Activated CD4-positive, CD25-positive, alpha-beta regulatory T cell treated with anti-CD3 and anti-CD28 coated beads, Interleukin-2, amount 50 U/mL, for 16 hours (primary cell): Measurements from ENCODE around the gene ULK4.
"Not testable (repeated sequence)": the region's sequence is repeated elsewhere in the genome, so short reads cannot be mapped to it uniquely, and the experiment has no call there.

Source experiments
- DNase-seq: peaks from one replicate; pipeline ENCODE4 v3.0.0-alpha.2; 2020; ENCODE audit warnings: low read depth, low spot score

Gene ULK4

DNA sequence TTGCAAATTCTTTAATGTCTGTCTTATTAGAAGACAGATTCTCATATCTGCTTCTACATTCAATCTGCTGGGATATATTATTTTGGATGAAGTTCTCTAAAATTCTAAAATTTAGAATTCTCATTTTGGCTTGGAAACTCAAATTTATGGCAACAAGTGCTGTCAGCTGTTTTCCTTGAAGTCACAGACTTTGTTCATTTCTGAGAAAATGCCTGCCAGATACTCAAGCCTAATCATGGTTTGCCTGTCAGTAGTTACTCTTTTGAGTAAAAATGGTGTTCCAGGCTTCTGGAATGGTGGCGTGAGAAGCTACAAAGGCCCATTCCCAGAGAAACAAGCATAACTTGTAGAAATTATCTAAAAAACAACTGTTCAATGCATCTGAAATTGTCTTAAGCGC is 646.8 kb downstream of the ULK4 start:
- DNase-seq, result no peak

GRCh38 chr3:41308119-41308518 is 653.8 kb downstream of the ULK4 start:
- no peak for DNase-seq

- no peak for DNase-seq
Observed at GRCh38 chr3:41307065-41307464, 654.8 kb downstream of the ULK4 start.

DNA sequence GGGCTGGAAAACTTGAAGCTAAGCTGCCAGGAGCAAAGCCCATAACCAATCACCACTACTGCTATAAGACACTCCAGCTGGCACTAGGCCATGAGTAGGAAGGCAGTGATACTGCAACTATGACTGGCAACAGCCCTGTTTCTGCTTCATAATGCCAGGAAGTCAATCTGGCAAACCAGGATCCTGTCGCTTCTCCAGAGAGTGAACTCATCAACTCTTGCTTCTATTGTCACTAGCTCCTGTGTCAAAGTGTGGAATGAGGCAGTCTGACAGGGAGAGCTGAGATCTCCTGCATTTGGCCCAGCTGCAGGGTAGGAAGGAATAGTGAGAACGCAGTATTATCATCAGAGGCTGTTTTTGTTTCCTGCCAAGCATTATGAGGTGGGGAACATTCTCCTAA is 657.3 kb downstream of the ULK4 start:
- no peak for DNase-seq

GRCh38 chr3:41302295-41302694 is 659.6 kb downstream of the ULK4 start:
- no peak for DNase-seq

- no peak for DNase-seq
Observed at GRCh38 chr3:41301548-41301947, 660.4 kb downstream of the ULK4 start.

DNA sequence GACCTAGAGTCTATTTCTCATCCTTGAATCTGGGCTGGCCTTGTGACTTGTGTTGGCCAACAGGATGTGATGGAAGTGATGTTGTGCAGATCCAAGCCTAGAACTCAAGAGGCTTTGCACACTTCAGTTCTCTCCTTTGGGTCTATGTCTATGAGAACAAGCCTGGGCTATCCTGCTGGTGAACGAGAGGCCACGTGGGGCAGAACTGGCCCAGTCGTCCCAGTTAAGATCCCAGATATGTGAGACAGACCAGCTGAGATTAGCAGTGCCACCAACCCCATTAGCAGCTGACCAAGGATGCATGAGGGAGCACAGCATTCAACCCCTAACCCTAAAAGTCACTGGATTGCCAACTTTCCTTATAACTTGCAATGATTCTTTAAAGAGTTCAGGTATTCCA is 662.9 kb downstream of the ULK4 start:
- no peak for DNase-seq

GRCh38 chr3:41297750-41298149 is 664.2 kb downstream of the ULK4 start:
- DNase-seq, result no peak

- no peak for DNase-seq
Observed at GRCh38 chr3:41296556-41296955, 665.3 kb downstream of the ULK4 start.

DNA sequence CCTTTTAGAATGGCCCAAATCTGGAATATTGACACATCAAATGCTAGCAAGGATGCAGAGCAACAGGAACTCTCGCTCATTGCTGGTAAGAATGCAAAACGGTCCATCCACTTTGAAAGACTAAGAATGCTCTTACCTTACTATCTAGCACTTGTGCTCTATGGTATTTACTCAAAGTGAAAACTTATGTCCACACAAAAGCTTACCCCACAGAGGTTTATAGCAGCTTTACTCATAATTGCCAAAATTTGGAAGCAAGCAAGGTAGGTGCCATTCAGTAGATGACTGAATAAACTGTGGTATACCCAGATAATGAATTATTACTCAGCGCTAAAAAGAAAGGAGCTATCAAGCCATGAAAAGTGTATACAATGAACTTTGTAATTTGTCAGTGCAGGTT is 666.2 kb downstream of the ULK4 start:
- DNase-seq, result no peak

GRCh38 chr3:41293169-41293681 is 668.7 kb downstream of the ULK4 start:
- DNase-seq, result no peak

GRCh38 chr3:41290736-41291135 is 671.2 kb downstream of the ULK4 start:
- DNase-seq, result no peak

GRCh38 chr3:41290306-41290705 is 671.6 kb downstream of the ULK4 start:
- no peak for DNase-seq

DNA sequence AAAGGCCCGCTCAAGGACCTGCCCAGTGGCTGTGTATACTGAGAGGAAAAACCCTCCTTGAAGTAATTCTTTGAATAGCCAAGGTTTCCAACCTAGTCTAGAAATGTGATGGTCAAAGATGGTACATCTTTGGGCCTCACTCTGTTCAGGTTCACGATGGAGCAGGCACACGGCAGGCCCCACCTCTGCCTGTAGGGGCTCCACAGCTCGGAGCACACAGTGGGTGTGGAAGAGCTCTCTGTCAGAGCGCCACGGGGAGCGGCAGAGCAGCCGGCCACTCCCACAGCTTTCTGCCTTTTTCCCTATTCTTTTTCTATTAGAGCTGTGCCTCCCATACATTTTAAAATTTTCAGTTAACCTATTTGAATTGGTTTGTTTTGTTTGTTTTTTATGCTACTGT is 673.1 kb downstream of the ULK4 start:
- DNase-seq, result no peak

DNA sequence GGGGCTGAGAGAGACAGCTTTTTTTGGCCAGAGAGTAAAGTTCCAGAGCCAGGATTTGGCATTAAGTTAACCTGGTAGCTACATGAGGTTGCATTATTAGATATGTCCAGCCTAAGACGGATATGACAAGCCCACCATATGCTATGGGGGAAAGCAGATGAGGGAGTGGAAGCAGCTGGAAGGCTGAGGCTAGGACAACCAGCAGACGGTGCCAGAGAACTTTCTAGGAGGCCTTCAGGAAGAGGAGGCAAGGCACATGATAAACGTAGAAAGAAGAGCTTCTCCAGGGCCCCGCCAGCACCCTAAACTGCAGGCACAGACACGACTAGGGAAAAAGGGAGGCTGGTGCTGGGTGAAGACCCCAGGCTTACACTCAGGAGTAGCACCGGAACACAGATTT is 675.6 kb downstream of the ULK4 start:
- DNase-seq, result no peak

- DNase-seq, result not testable (repeated sequence)
Observed at GRCh38 chr3:41284934-41285333, 677.0 kb downstream of the ULK4 start.

DNA sequence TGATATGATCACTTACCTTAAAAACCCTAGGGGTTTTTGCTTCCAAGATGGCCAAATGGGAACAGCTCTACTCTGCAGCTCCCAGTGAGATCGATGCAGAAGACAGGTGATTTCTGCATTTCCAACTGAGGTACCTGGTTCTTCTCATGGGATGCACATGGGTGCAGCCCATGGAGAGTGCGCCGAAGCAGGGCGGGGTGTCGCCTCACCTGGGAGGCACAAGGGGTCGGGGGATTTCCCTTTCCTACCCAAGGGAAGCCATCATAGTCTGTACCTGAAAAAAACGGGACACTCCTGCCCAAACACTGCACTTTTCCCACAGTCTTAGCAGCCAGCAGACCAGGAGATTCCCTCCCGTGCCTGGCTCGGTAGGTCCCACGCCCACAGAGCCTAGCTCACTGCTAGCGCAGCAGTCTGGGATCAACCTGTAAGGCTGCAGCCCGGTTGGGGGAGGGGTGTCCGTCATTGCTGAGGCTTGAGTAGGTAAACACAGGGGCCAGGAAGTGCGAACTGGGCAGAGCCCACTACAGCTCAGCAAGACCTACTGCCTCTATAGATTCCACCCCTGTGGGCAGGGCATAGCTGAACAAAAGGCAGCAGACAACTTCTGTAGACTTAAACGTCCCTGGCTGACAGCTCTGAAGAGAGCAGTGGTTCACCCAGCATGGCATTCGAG is 684.0 kb downstream of the ULK4 start:
- DNase-seq, result no peak

DNA sequence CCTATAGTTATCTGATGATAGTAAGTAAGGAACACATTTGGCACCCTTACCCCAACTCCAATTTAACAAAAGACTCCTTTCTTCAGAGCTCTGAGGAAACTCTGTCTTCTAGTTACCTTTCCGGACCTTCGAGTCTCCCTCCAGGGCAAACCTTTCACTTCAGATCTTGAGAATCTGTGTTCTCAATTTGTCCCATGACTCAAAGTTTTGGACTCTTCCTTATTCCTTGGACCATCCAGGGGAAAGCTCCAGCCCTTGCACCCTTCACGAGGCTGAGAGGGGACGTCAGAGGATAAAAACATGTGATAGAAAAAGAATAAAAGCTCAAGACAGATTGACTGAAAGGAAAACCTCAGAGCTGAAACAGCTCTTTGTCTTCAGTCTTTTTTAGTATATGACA is 685.7 kb downstream of the ULK4 start:
- DNase-seq, result no peak

GRCh38 chr3:41274944-41275668 is 686.8 kb downstream of the ULK4 start:
- no peak for DNase-seq

DNA sequence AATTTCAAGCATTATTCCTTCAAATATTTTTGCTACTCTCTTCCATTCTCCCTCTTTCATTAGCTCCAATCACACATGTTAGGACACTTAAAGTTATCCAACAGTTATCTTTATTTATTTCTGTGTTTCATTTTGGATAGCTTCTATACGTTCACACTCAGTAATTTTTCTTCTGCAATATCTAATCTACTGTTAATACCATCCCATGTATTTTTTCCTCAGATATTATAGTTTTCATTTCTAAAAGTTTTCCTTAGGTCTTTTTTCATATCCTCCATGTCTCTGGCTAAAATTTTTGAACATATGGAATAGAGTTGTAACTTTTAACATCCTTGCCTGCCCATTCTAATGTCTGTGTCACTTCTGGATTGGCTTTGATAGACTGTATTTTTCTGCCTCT is 689.2 kb downstream of the ULK4 start:
- no peak for DNase-seq

DNA sequence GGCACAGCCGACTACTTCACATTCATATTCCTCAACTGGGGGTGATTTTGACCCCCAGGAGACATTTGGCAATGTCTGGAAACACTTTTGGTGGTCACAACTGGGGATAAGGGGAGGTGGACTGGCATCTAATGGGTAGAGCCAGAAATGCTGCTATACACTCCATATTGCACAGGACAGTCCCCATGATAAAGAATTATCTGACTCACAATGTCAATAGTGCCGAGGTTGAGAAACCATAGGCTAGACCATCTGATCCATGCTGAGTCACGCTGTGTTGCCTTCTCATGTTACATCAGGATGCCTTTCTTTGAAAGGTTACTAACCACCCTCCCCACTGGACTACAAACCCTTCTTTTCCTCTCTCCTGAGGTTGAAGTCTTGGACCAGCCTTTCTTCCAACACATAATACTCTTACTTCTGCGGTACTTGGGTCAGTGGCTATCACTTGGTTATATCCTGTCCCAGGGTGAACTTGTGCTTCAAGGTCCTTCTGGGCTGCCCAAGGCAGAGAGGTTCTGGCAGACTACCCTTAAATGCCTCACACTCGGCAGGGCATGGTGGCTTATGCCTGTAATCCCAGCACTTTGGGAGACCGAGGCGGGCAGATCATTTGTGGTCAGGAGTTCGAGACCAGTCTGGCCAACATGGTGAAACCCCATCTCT is 693.8 kb downstream of the ULK4 start:
- DNase-seq, result no peak

DNA sequence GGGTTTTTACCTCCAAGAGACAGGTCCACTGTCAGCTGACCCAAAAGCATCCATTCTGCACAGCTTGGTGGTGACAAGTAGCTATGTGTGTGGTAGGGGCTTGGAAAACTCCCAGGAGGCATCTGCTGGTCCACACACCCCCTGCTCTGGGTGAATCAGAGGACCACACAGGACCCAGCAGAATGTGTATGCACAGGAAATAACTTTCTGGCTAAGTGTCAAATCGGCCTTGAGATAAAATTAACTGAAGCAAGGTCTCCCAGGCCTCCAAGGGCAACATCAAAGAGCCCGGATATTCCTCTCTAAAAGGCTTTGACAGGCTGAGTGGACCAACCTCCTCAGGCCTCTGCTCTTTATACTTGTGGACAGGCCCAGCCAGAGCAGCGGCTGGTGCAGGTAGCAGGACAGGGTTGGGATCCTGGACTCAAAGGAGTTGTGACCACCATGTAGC is 696.1 kb downstream of the ULK4 start:
- DNase-seq, result no peak
